Astrocyte of the hippocampus (primary cell): ENCODE measurements around the gene SPECC1.

ENCODE experiments used
- DNase-seq: peaks from one replicate; pipeline ENCODE4 v3.0.0; 2011; ENCODE audit warnings: low read depth, low spot score

SPECC1 gene

GRCh38 chr17:20125724-20126123 is 116.6 kb downstream of the SPECC1 start:
- no peak for DNase-seq

GRCh38 chr17:20127360-20128035 is 118.3 kb downstream of the SPECC1 start:
- no peak for DNase-seq

- DNase-seq, result peak; percentile 52
Measured at GRCh38 chr17:20128036-20128667, 119.0 kb downstream of the SPECC1 start.

GRCh38 chr17:20133517-20133916 is 124.4 kb downstream of the SPECC1 start:
- DNase-seq, result no peak

GRCh38 chr17:20141198-20141972 is 132.2 kb downstream of the SPECC1 start:
- no peak for DNase-seq

- DNase-seq, result no peak
Measured at GRCh38 chr17:20142268-20142667, 133.1 kb downstream of the SPECC1 start.

GRCh38 chr17:20143740-20144139 is 134.6 kb downstream of the SPECC1 start:
- DNase-seq, result no peak

- DNase-seq, result no peak
Measured at GRCh38 chr17:20145567-20145966, 136.4 kb downstream of the SPECC1 start.

- no peak for DNase-seq
Measured at GRCh38 chr17:20149251-20149650, 140.1 kb downstream of the SPECC1 start.

- DNase-seq, result no peak
Measured at GRCh38 chr17:20151174-20151573, 142.0 kb downstream of the SPECC1 start.

GRCh38 chr17:20153231-20153630 is 144.1 kb downstream of the SPECC1 start:
- DNase-seq, result no peak

GRCh38 chr17:20154286-20155000 is 145.3 kb downstream of the SPECC1 start:
- DNase-seq, result no peak

GRCh38 chr17:20155258-20156195 is 146.4 kb downstream of the SPECC1 start:
- DNase-seq, result peak; percentile 99

GRCh38 chr17:20156196-20157000 is 147.2 kb downstream of the SPECC1 start:
- peak; percentile 67 for DNase-seq

- no peak for DNase-seq
Measured at GRCh38 chr17:20157001-20157310, 147.8 kb downstream of the SPECC1 start.

- no peak for DNase-seq
Measured at GRCh38 chr17:20158580-20158979, 149.4 kb downstream of the SPECC1 start.

GRCh38 chr17:20159406-20160069 is 150.4 kb downstream of the SPECC1 start:
- no peak for DNase-seq

GRCh38 chr17:20165516-20165915 is 156.4 kb downstream of the SPECC1 start:
- DNase-seq, result peak; percentile 36

GRCh38 chr17:20170085-20170484 is 160.9 kb downstream of the SPECC1 start:
- DNase-seq, result no peak
